Heart left ventricle (tissue), 13 donors: ENCODE results near the gene SLC8B1.

Source experiments
- CTCF ChIP-seq, 12 donors: fragments of 200-600 bp; sonication (generic) in 4 of 12; IDR thresholded peaks; one replicate each; pipeline versions ENCODE4 v1.5.0 to v1.8.0; 2018 to 2022; ENCODE audit warnings: antibody characterized with exemption in 12 of 12, mild to moderate bottlenecking in 5 of 12
- POLR2A ChIP-seq, 2 donors: fragments of 450-650 bp; IDR thresholded peaks; one replicate each; pipeline ENCODE4 v1.6.1; 2017; ENCODE audit warnings: antibody characterized with exemption in 2 of 2, mild to moderate bottlenecking in 2 of 2, moderate library complexity in 2 of 2
- donor health status: ischemic (EF 13 %, LVEDD 7.1; RV severe dilation, severe dysfunction).
- donor health status: DM: no; HTN: yes; CAD: no.
- donor health status: DM: no; HTN: no; CAD: no.
- donor health status: ischemic (EF 25% LVEDD 6.9; RV normal size, moderate dysfunction).
- donor health status: ischemic (EF 25% LVEDD 5.7; RV mildly dilated, moderate dysfunction).
- donor health status: ischemic (EF 35%, LVEDD 5.7; RV mildly dilated, moderate dysfunction).
- donor health status: nonischemic (EF 11% LVEDD 7.7; RV severe dilation, severe dysfunction).
- donor health status: DM: yes; HTN: yes; CAD: no.
- donor health status: PGD.
- donor health status: ischemic (EF 29% LVEDD 5.4; RV normal size, mild dysfunction).
- donor health status: nonischemic (EF 23%, LVEDD 6.1; RV moderate dilation, normal function).

DNA sequence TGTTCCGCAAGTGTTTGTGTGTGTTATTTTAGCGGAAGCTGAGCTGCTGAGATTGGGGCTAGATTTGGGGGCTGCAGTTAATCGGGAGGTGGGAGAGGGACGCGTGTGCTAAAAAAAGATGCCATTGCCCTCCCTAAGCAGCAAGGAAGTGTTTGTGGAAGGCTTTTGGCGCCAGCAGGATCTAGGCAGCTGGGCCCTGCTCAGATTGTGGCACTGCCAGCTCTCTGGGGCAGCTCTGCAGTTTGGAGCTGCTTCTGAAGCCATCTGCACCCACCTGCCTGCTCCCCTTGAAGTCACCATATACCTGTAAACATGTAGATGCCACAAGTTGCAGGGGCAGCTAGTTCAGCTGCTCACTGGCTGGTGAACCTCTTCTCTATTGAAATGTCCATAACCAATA lies 84.9 kb downstream of the SLC8B1 start:
- TF ChIP-seq CTCF (IDR thresholded peaks at IDR 0.05) (no peak), POLR2A (IDR thresholded peaks at IDR 0.05) (no peak)
